ENCODE results near the gene TIMP2. TPM values are rescaled to one million over a fixed set of nuclear protein-coding genes. Genes with fewer than 3 reads are reported as not detected.
"Not testable (repeated sequence)": the region's sequence is repeated elsewhere in the genome, so short reads cannot be mapped to it uniquely, and the experiment has no call there.

Gene TIMP2
- total and polyA plus RNA-seq, 2 experiments from 2014 or later, result 103 to 587 TPM

GRCh38 chr17:78879635-78880186 lies 45.5 kb downstream of the TIMP2 start:
- H3K27me3 ChIP-seq (replicated peaks; ENCODE audit: insufficient read depth), result no peaks in the 10 kb centered on the region
- peak overlapping the region; percentile 81 for H3K27ac ChIP-seq
- H3K4me3 ChIP-seq, result peak overlapping the region; percentile 40
- peaks cover 66% of the 10 kb centered on the region for H3F3A ChIP-seq (ENCODE audit: insufficient read depth)
- H3K9ac ChIP-seq, result peak overlapping the region; percentile 68
- peaks cover 51% of the 10 kb centered on the region for H3K4me1 ChIP-seq (ENCODE audit: insufficient read depth)
- no peaks in the 10 kb centered on the region for H3K9me3 ChIP-seq (ENCODE audit: low read depth)
- H3K79me2 ChIP-seq (ENCODE audit: insufficient read depth), result peaks cover 85% of the 10 kb centered on the region
- H3K36me3 ChIP-seq (ENCODE audit: low read depth), result no peaks in the 10 kb centered on the region
- H3K4me2 ChIP-seq (ENCODE audit: unreplicated experiment), result peak overlapping the region; percentile 79
- WGBS, 2 experiments (ENCODE audit: low coverage in 1 of 2, low lambda C conversion rate in 2 of 2, missing lambda C conversion rate in 2 of 2), result 1 to 2% methylated on average over 27 to 28 of the region's 28 CpGs
- TF ChIP-seq EZH2 (IDR thresholded peaks at IDR 0.05; ENCODE audit: insufficient read depth, poor library complexity, severe bottlenecking) (no peak), EZH2phosphoT487 (IDR thresholded peaks at IDR 0.05; ENCODE audit: insufficient read depth, low read depth) (peak; percentile 76; the same call in 1 of the 2 replicates)
- no peaks in the 10 kb centered on the region for H4K20me1 ChIP-seq (ENCODE audit: insufficient read depth)
- no peaks in the 10 kb centered on the region for H3K9me2 ChIP-seq (ENCODE audit: insufficient read depth)
- no peak overlapping the region for H2AFZ ChIP-seq
- peak; percentile 94 for DNase-seq
- in situ Hi-C loops (cut with MboI), result no loop called here

GRCh38 chr17:78878871-78879527 lies 46.2 kb downstream of the TIMP2 start:
- H3K36me3 ChIP-seq (ENCODE audit: low read depth), result no peaks in the 10 kb centered on the region
- no peaks in the 10 kb centered on the region for H3K9me3 ChIP-seq (ENCODE audit: low read depth)
- H2AFZ ChIP-seq, result no peak overlapping the region
- WGBS, 2 experiments (ENCODE audit: low coverage in 1 of 2, low lambda C conversion rate in 2 of 2, missing lambda C conversion rate in 2 of 2), result 77 to 81% methylated on average over 14 of the region's 14 CpGs
- H3K4me3 ChIP-seq, result peak overlapping the region; percentile 40
- TF ChIP-seq EZH2phosphoT487 (IDR thresholded peaks at IDR 0.05; ENCODE audit: insufficient read depth, low read depth), result no peak
- no peak for TF ChIP-seq EZH2 (IDR thresholded peaks at IDR 0.05; ENCODE audit: insufficient read depth, poor library complexity, severe bottlenecking)
- H3K4me1 ChIP-seq (ENCODE audit: insufficient read depth), result peaks cover 44% of the 10 kb centered on the region
- H3K4me2 ChIP-seq (ENCODE audit: unreplicated experiment), result peak overlapping the region; percentile 79
- peaks cover 85% of the 10 kb centered on the region for H3K79me2 ChIP-seq (ENCODE audit: insufficient read depth)
- no peaks in the 10 kb centered on the region for H3K9me2 ChIP-seq (ENCODE audit: insufficient read depth)
- in situ Hi-C loops (cut with MboI), result no loop called here
- peak overlapping the region; percentile 68 for H3K9ac ChIP-seq
- no peaks in the 10 kb centered on the region for H3K27me3 ChIP-seq (replicated peaks; ENCODE audit: insufficient read depth)
- peaks cover 66% of the 10 kb centered on the region for H3F3A ChIP-seq (ENCODE audit: insufficient read depth)
- H3K27ac ChIP-seq, result peak overlapping the region; percentile 81
- peak; percentile 26 for DNase-seq
- no peaks in the 10 kb centered on the region for H4K20me1 ChIP-seq (ENCODE audit: insufficient read depth)

GRCh38 chr17:78878261-78878660 lies 46.9 kb downstream of the TIMP2 start:
- 96 to 97% methylated on average over 15 of the region's 15 CpGs for WGBS, 2 experiments (ENCODE audit: low coverage in 1 of 2, low lambda C conversion rate in 2 of 2, missing lambda C conversion rate in 2 of 2)
- Histone ChIP-seq H3K9me2 (ENCODE audit: insufficient read depth) (no peaks in the 10 kb centered on the region), H3K4me2 (ENCODE audit: unreplicated experiment) (no peak overlapping the region), H3K27ac (no peak overlapping the region), H3K9me3 (ENCODE audit: low read depth) (no peaks in the 10 kb centered on the region), H4K20me1 (ENCODE audit: insufficient read depth) (no peaks in the 10 kb centered on the region), H3K9ac (no peak overlapping the region), H3K36me3 (ENCODE audit: low read depth) (peaks cover 3% of the 10 kb centered on the region; the same call in 1 of the 2 replicates), H3K4me1 (ENCODE audit: insufficient read depth) (peaks cover 39% of the 10 kb centered on the region), H3K79me2 (ENCODE audit: insufficient read depth) (peaks cover 91% of the 10 kb centered on the region), H3K27me3 (replicated peaks; ENCODE audit: insufficient read depth) (no peaks in the 10 kb centered on the region), H2AFZ (no peak overlapping the region), H3F3A (ENCODE audit: insufficient read depth) (peaks cover 72% of the 10 kb centered on the region), H3K4me3 (no peak overlapping the region)
- DNase-seq, result no peak
- in situ Hi-C loops (cut with MboI), result no loop called here
- TF ChIP-seq EZH2phosphoT487 (IDR thresholded peaks at IDR 0.05; ENCODE audit: insufficient read depth, low read depth) (no peak), EZH2 (IDR thresholded peaks at IDR 0.05; ENCODE audit: insufficient read depth, poor library complexity, severe bottlenecking) (no peak)

- DNase-seq; H3K4me2 ChIP-seq (ENCODE audit: unreplicated experiment); H2AFZ ChIP-seq; H3K27me3 ChIP-seq (replicated peaks; ENCODE audit: insufficient read depth); H3K9me2 ChIP-seq (ENCODE audit: insufficient read depth); H3K4me3 ChIP-seq; in situ Hi-C loops (cut with MboI); H4K20me1 ChIP-seq (ENCODE audit: insufficient read depth); H3K9ac ChIP-seq; H3K9me3 ChIP-seq (ENCODE audit: low read depth): not testable (repeated sequence)
- WGBS, 2 experiments (ENCODE audit: low coverage in 1 of 2, low lambda C conversion rate in 2 of 2, missing lambda C conversion rate in 2 of 2), result 86 to 88% methylated on average over 8 of the region's 8 CpGs
- Histone ChIP-seq H3K36me3 (ENCODE audit: low read depth) (peaks cover 15% of the 10 kb centered on the region), H3K4me1 (ENCODE audit: insufficient read depth) (peaks cover 27% of the 10 kb centered on the region), H3K27ac (peak overlapping the region; percentile 19; the same call in 1 of the 2 replicates), H3K79me2 (ENCODE audit: insufficient read depth) (peaks cover 97% of the 10 kb centered on the region), H3F3A (ENCODE audit: insufficient read depth) (peaks cover 70% of the 10 kb centered on the region)
These were observed 48.2 kb downstream of the TIMP2 start for GRCh38 chr17:78876954-78877517.

Measured in GM23248 (cell line).